HG03095 (cell line): ENCODE data around the gene UNC119.

Source experiments
- ATAC-seq: cut with Tn5 transposase; IDR thresholded peaks from one replicate; pipeline ENCODE4 v1.9.1; 2021; ENCODE audit warnings: moderate library complexity; ENCODE audit not compliant: unreplicated experiment

UNC119 gene

GRCh38 chr17:28500712-28501379, 51.6 kb downstream of the UNC119 start:
- peak; percentile 46 for ATAC-seq

- ATAC-seq: no peak
These were observed 52.6 kb downstream of the UNC119 start for GRCh38 chr17:28499684-28500357.

DNA sequence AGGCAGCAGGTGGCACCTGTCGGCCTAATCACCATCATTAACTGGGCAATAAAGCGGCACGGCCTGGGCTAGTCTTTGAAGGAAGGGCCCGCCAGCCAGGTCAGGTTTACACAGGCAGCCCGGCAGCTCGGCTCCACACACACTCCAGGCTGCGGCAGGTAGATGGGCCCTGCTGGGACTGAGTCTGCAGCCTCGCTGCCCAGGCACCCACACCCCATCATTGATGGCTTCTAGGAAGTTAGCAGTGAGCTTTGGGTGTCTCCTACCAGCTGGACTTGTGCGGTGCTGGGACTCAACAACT, 53.1 kb downstream of the UNC119 start:
- ATAC-seq: no peak

DNA sequence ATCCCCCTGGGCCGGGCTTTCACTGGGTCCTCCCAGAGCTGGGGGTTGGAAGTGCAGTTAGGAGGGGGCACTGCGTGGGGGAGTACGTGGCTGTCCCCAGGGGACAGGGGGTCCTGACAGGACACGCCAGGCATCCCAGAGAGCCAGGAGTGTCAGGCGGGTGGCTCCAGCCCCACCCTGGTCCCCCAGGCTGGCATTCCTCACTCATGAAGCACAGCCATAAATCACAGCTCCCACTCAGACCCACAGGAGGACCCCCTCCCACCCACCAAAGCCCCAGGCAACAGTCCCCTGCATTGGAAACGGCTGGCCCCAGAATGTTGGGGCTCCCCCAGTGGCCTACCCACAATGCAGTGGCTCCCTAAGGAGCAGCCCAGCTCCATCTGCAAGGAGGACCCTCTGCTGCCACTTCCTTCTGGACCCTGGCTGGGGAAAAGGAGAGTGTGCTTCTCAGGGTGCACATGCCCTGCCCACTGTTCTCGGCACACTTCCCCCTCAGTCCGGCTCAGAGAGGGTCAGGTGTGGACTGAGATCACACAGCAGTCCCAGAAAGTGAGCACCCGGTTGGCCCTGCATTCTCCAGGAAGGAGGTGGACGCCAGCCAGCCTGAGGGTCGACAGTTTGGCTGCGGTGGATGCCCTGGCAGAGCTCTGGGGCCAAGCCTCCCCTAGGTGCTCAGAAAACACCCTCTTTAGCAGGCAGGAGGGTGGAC, 53.6 kb downstream of the UNC119 start:
- ATAC-seq: no peak

DNA sequence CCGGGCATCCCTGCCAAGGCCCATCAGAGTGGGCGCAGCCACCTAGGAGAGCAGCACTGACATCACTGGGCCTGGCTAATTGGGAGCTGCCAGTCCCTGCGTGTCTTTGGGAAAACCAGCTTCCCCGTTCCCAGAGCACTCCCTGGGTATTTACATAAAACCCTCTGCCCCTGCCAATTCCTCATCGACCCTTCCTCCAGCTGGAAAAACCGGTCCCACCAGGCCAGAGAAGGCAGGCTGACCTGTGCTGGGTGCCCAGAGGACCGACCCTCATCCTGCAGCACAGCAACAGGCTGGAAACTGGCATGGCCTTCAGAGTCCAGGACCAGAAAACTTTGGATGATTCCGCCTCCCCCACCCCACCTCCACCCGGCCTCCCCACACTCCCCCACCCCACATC, 54.5 kb downstream of the UNC119 start:
- ATAC-seq: no peak
